Tibial nerve (tissue), 4 donors: ENCODE data around the gene TMCO4. TPM values are rescaled to one million over a fixed set of nuclear protein-coding genes. Genes with fewer than 3 reads are reported as not detected.

Source experiments
- DNase-seq, 2 donors: peaks; one replicate each; pipeline ENCODE4 v3.0.0-alpha.2; 2019; ENCODE audit warnings: low spot score in 2 of 2
- H3K27ac ChIP-seq, 4 donors: fragments of 200-600 bp; sonication (generic) in 3 of 4; one replicate each; pipeline ENCODE4 v1.5.1; 2017 to 2019; ENCODE audit warnings: mild to moderate bottlenecking in 1 of 4
- H3K27me3 ChIP-seq, 2 donors: fragments of 200-600 bp; sonication (generic) in 1 of 2; one replicate each; pipeline versions ENCODE4 v1.5.1 to v1.6.0; 2017 to 2019
- H3K36me3 ChIP-seq, 3 donors: fragments of 200-600 bp; sonication (generic); one replicate each; pipeline ENCODE4 v1.5.1; 2018 to 2019
- H3K4me1 ChIP-seq, 4 donors: fragments of 200-600 bp; sonication (generic) in 3 of 4; one replicate each; pipeline ENCODE4 v1.5.1; 2017 to 2019
- H3K4me3 ChIP-seq, 4 donors: fragments of 200-600 bp; sonication (generic) in 3 of 4; one replicate each; pipeline ENCODE4 v1.5.1; 2017 to 2019; ENCODE audit warnings: mild to moderate bottlenecking in 1 of 4, moderate library complexity in 1 of 4
- H3K9me3 ChIP-seq, 4 donors: fragments of 200-600 bp; sonication (generic) in 3 of 4; one replicate each; pipeline ENCODE4 v1.5.1; 2017 to 2019
- EP300 ChIP-seq, 2 donors: sonication (generic); formaldehyde crosslinking; IDR thresholded peaks; one replicate each; pipeline ENCODE4 v1.6.1; 2017; ENCODE audit warnings: antibody characterized with exemption in 2 of 2, mild to moderate bottlenecking in 1 of 2
- POLR2A ChIP-seq, 2 donors: fragments of 450-650 bp; IDR thresholded peaks; one replicate each; pipeline ENCODE4 v1.6.1; 2017; ENCODE audit warnings: antibody characterized with exemption in 2 of 2, mild to moderate bottlenecking in 2 of 2, moderate library complexity in 2 of 2
- WGBS, 2 donors: methylation state at CpG; one replicate each; pipeline ENCODE4 v1.1.5; 2018; 5-methylcytosine and 5-hydroxymethylcytosine counted together
- total RNA-seq, 4 donors: library from RNA; depleted of rRNA; stranded (reverse); fragments of >200 nt; gene quantifications; one replicate each; pipeline ENCODE4 v1.1.0, GENCODE V29; 2016
- TF ChIP-seq, protein P1 (sequence below), 5 experiments: fragments of 200-600 bp in 3 of 5; fragments of 450-650 bp in 2 of 5; sonication (generic) in 3 of 5; IDR thresholded peaks; one replicate each; pipeline ENCODE4 v1.5.1; 2016 to 2019; ENCODE audit warnings: antibody characterized with exemption in 5 of 5, mild to moderate bottlenecking in 3 of 5, moderate library complexity in 2 of 5

The TMCO4 gene
- total RNA-seq, 4 donors from 2014 or later: 19.3 to 37.5 (median 29.3) TPM

DNA sequence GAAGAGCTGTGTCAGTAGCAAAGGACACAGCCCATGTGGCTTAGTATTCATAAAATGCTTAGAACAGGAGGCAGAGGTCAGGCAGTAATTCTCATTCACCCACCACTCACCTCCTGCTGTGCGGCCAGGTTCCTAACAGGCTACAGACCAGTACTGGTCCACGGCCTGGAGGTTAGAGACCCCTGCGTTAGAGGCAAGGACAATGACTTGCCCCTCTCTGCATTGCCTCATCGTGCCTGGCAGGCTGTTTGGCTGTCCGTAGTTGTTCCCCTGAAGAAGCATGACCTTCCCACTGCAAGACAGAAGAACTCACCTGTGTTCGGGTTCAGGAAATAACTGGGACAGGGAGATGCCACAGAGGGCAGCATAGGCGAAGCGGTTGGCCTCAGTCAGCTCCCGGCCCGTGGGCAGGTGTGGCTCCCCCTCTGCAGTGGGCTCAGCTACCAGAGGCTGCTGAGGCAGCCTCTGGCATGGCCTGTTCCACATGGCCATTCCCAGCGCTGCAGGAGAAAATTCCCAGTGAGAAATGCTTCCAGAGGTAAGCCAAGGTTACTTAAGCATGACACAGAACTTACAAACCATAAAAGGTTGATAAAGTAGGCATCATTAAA lies 19.3 kb downstream of the TMCO4 start:
- no peaks in the 10 kb centered on the region for H3K27me3 ChIP-seq
- H3K36me3 ChIP-seq: peaks cover 0 to 84% (median 0%) of the 10 kb centered on the region in 3 donors
- 69 to 87% methylated on average over 9 to 11 of the region's 11 CpGs for WGBS, 2 donors
- no peak for DNase-seq
- no peaks in the 10 kb centered on the region for H3K9me3 ChIP-seq
- H3K4me1 ChIP-seq: no peaks in the 10 kb centered on the region
- H3K4me3 ChIP-seq: no peak overlapping the region
- H3K27ac ChIP-seq: no peak overlapping the region
- TF ChIP-seq POLR2A (IDR thresholded peaks at IDR 0.05): no peak

DNA sequence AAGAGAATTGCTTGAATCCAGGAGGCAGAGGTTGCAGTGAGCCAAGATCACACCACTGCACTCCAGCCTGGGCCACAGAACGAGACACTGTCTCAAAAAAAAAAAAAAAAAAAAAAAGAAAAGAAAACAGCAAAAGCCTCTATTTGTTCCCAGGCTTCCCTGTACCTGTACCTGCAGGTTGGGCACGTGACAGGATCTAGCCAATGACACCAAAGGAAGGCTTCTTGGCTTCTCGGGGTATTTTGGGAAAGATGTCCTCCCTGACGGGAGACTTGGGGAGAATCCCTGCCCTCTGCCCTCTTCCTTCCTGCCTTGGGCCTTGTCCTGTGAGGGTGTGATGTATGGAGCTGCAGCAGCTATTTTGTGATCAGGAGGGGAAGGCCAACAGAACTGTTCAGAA lies 22.8 kb downstream of the TMCO4 start:
- TF ChIP-seq POLR2A (IDR thresholded peaks at IDR 0.05) (no peak), EP300 (IDR thresholded peaks at IDR 0.05) (no peak)
- TF ChIP-seq, protein P1, sequence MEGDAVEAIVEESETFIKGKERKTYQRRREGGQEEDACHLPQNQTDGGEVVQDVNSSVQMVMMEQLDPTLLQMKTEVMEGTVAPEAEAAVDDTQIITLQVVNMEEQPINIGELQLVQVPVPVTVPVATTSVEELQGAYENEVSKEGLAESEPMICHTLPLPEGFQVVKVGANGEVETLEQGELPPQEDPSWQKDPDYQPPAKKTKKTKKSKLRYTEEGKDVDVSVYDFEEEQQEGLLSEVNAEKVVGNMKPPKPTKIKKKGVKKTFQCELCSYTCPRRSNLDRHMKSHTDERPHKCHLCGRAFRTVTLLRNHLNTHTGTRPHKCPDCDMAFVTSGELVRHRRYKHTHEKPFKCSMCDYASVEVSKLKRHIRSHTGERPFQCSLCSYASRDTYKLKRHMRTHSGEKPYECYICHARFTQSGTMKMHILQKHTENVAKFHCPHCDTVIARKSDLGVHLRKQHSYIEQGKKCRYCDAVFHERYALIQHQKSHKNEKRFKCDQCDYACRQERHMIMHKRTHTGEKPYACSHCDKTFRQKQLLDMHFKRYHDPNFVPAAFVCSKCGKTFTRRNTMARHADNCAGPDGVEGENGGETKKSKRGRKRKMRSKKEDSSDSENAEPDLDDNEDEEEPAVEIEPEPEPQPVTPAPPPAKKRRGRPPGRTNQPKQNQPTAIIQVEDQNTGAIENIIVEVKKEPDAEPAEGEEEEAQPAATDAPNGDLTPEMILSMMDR (IDR thresholded peaks at IDR 0.05): no peak
- Histone ChIP-seq H3K9me3 (no peaks in the 10 kb centered on the region), H3K27ac (no peak overlapping the region), H3K4me3 (no peak overlapping the region), H3K36me3 (peaks cover 0 to 87% (median 0%) of the 10 kb centered on the region in 3 donors), H3K27me3 (no peaks in the 10 kb centered on the region), H3K4me1 (no peaks in the 10 kb centered on the region)
- WGBS, 2 donors: 91 to 96% methylated on average over 4 of the region's 4 CpGs
- no peak for DNase-seq

DNA sequence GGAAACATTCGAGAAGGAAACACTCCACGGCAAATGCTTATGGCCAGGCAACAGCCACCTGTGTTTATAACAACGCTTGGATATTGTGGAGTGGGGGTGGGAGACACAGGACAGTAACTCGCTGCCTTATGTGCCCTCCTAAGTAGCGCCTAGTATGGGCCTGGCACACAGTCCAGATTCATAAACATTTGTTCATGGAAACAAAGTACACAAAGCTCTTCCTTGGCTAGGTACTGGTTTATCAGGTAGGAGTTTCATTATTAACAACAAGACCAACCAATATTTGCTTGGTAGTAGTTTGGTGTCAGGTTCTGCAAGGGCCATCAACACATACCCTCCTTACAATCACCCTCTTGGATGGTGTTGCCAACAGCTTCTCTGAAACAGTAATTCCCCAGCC lies 23.4 kb downstream of the TMCO4 start:
- H3K4me1 ChIP-seq: no peaks in the 10 kb centered on the region
- H3K4me3 ChIP-seq: no peak overlapping the region
- H3K27ac ChIP-seq: no peak overlapping the region
- DNase-seq: no peak
- TF ChIP-seq EP300 (IDR thresholded peaks at IDR 0.05) (no peak), POLR2A (IDR thresholded peaks at IDR 0.05) (no peak)
- TF ChIP-seq, protein P1 (IDR thresholded peaks at IDR 0.05): no peak
- 89 to 90% methylated on average over 5 of the region's 5 CpGs for WGBS, 2 donors
- H3K9me3 ChIP-seq: no peaks in the 10 kb centered on the region
- peaks cover 0 to 87% (median 0%) of the 10 kb centered on the region in 3 donors for H3K36me3 ChIP-seq
- no peaks in the 10 kb centered on the region for H3K27me3 ChIP-seq

DNA sequence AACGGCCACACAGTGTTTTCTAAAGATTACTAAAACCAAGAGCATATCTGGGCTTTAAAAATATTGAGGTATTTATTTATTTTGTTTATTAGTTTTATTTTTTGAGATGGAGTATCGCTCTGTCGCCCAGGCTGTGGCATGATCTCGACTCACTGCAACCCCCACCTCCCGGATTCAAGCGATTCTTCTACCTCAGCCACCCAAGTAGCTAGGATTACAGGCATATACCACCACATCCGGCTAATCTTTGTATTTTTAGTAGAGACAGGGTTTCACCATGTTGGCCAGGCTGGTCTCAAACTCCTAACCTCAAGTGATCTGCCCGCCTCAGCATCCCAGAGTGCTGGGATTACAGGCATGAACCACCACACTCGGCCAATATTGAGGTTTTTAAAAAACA lies 23.9 kb downstream of the TMCO4 start:
- H3K9me3 ChIP-seq: no peaks in the 10 kb centered on the region
- no peak overlapping the region for H3K27ac ChIP-seq
- TF ChIP-seq, protein P1 (IDR thresholded peaks at IDR 0.05): no peak
- TF ChIP-seq EP300 (IDR thresholded peaks at IDR 0.05) (no peak), POLR2A (IDR thresholded peaks at IDR 0.05) (no peak)
- H3K36me3 ChIP-seq: peaks cover 0 to 91% (median 0%) of the 10 kb centered on the region in 3 donors
- DNase-seq: no peak
- H3K4me3 ChIP-seq: no peak overlapping the region
- H3K27me3 ChIP-seq: no peaks in the 10 kb centered on the region
- no peaks in the 10 kb centered on the region for H3K4me1 ChIP-seq
- 91% methylated on average over 9 of the region's 9 CpGs for WGBS, 2 donors

DNA sequence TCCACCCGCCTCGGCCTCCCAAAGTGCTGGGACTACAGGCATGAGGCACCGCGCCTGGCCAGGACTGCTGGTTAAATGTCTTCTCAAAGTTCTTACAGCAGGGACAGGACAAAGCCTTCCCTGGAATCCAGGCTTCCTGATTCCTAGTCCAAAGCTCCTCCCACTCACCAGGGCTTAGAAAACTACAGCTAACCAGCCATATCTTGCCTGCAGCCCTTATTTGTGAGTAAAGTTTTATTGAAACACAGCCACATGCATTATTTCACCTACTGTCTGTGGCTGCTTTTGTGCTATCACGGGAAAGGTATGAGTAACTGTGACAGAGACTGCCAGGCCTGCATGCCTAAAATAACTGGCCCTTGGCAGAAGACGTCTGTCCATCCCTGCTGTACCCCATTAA lies 24.4 kb downstream of the TMCO4 start:
- TF ChIP-seq POLR2A (IDR thresholded peaks at IDR 0.05) (no peak), EP300 (IDR thresholded peaks at IDR 0.05) (no peak)
- TF ChIP-seq, protein P1 (IDR thresholded peaks at IDR 0.05): no peak
- Histone ChIP-seq H3K4me3 (no peak overlapping the region), H3K36me3 (peaks cover 0 to 91% (median 0%) of the 10 kb centered on the region in 3 donors), H3K27ac (no peak overlapping the region), H3K4me1 (no peaks in the 10 kb centered on the region), H3K27me3 (no peaks in the 10 kb centered on the region), H3K9me3 (no peaks in the 10 kb centered on the region)
- DNase-seq: no peak
- WGBS, 2 donors: 84 to 91% methylated on average over 6 of the region's 6 CpGs
